Uterus (tissue), 2 donors: ENCODE data around the gene NELL2.
"Not testable (repeated sequence)": the region's sequence is repeated elsewhere in the genome, so short reads cannot be mapped to it uniquely, and the experiment has no call there.

Experiments used
- CTCF ChIP-seq, 4 experiments: fragments of 200-600 bp in 2 of 4; fragments of 450-650 bp in 2 of 4; sonication (generic) in 2 of 4; IDR thresholded peaks; one replicate each; pipeline ENCODE4 v1.5.1; 2016 to 2019; ENCODE audit warnings: antibody characterized with exemption in 4 of 4, mild to moderate bottlenecking in 2 of 4, moderate library complexity in 1 of 4
- POLR2A ChIP-seq, 2 donors: fragments of 450-650 bp; IDR thresholded peaks; one replicate each; pipeline ENCODE4 v1.6.1; 2016; ENCODE audit warnings: antibody characterized with exemption in 2 of 2, mild to moderate bottlenecking in 1 of 2, moderate library complexity in 1 of 2

GRCh38 chr12:44741292-44741980, 134.7 kb downstream of the NELL2 start:
- not testable (repeated sequence) for TF ChIP-seq CTCF, POLR2A (IDR thresholded peaks at IDR 0.05)
